NCI-H2227 (cell line): ENCODE data around the gene DSCAM.
A peak's percentile ranks its signal among the peaks of the same experiment; 100 is the strongest.
"Not testable (repeated sequence)": the region's sequence is repeated elsewhere in the genome, so short reads cannot be mapped to it uniquely, and the experiment has no call there.

ENCODE experiments used
- DNase-seq: peaks from one replicate; lab custom pipeline; 2025; ENCODE audit not compliant: unreplicated experiment; lab: John Stamatoyannopoulos, UW

Gene DSCAM

GRCh38 chr21:40269239-40269638, 577.7 kb downstream of the DSCAM start:
- no peak for DNase-seq

- DNase-seq = not testable (repeated sequence)
Observed at GRCh38 chr21:40258456-40258855, 588.5 kb downstream of the DSCAM start.

GRCh38 chr21:40257342-40257741, 589.6 kb downstream of the DSCAM start:
- no peak for DNase-seq

GRCh38 chr21:40255518-40256444, 591.2 kb downstream of the DSCAM start:
- no peak for DNase-seq

GRCh38 chr21:40254540-40255465, 592.2 kb downstream of the DSCAM start:
- DNase-seq = no peak

GRCh38 chr21:40253112-40253511, 593.8 kb downstream of the DSCAM start:
- DNase-seq = no peak

GRCh38 chr21:40250514-40251294, 596.3 kb downstream of the DSCAM start:
- DNase-seq = no peak

GRCh38 chr21:40244981-40245380, 602.0 kb downstream of the DSCAM start:
- DNase-seq = no peak

- DNase-seq = peak; percentile 42
Observed at GRCh38 chr21:40243685-40244084, 603.3 kb downstream of the DSCAM start.

GRCh38 chr21:40242586-40243265, 604.2 kb downstream of the DSCAM start:
- DNase-seq = no peak

- DNase-seq = no peak
Observed at GRCh38 chr21:40235528-40235927, 611.4 kb downstream of the DSCAM start.

- DNase-seq = no peak
Observed at GRCh38 chr21:40231979-40232378, 615.0 kb downstream of the DSCAM start.

GRCh38 chr21:40227096-40227495, 619.9 kb downstream of the DSCAM start:
- DNase-seq = no peak

- DNase-seq = no peak
Observed at GRCh38 chr21:40215941-40216340, 631.0 kb downstream of the DSCAM start.

GRCh38 chr21:40210251-40210650, 636.7 kb downstream of the DSCAM start:
- DNase-seq = no peak

GRCh38 chr21:40208948-40209345, 638.0 kb downstream of the DSCAM start:
- peak; percentile 83 for DNase-seq

GRCh38 chr21:40208206-40208947, 638.6 kb downstream of the DSCAM start:
- no peak for DNase-seq

- DNase-seq = no peak
Observed at GRCh38 chr21:40200946-40201345, 646.0 kb downstream of the DSCAM start.

- DNase-seq = no peak
Observed at GRCh38 chr21:40200126-40200525, 646.8 kb downstream of the DSCAM start.
